Cardiac atrium fibroblast (primary cell): ENCODE data around the gene MS4A1. TPM values are rescaled to one million over a fixed set of nuclear protein-coding genes. Genes with fewer than 3 reads are reported as not detected.

Experiments used
- total RNA-seq: library from RNA; depleted of rRNA; stranded (reverse); fragments of >200 nt; gene quantifications from 2 replicates; pipeline ENCODE4 v1.2.3, GENCODE V29; 2015

MS4A1 gene
- total RNA-seq: not detected in 2 replicates

DNA sequence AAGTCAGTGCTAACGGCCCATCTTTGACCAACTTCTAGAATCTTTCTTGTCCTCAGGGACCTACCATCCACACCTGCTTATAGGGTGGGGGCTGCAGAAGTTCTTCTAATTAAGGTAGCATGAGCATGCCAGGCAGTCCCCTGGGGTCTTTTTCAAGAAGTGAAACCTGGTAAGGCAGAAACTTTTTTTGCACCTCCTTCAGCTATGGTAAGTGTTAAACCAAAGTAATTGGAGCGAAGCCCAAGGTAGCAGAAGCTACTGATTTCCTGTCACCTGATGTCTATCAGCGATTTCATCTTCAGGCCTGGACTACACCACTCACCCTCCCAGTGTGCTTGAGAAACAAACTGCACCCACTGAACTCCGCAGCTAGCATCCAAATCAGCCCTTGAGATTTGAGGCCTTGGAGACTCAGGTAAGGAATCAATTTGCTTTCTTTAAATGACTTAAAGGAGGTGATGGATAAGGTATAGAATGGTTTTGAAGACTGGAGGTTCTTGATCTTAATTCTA, at the start of gene MS4A1:
Gene MS4A1, plus strand, starts transcription at position 317 of the 512 bp plus-strand sequence. CDS start 6,528 bp downstream, outside the sequence.

DNA sequence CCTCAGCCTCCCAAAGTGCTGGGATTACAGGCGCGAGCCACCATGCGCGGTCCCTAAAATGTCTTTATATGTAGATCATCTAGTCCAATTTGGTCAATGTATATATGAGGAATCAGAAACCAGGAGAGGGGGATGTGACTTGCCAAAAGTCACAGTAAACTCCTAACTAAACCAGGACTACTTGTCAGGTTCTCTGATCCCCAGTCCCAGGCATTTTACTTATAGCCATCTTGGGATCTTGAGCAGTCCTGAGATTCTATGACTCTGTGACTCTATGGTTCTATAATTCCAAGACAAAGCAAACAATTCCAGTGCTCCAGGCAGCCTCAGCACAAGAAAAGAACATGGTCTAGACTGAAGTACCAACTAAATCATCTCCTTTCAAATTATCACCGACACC, 26.4 kb upstream of the MS4A1 start, which contains the start of gene MS4A5:
Gene MS4A5, plus strand, starts transcription at position 301 of the 400 bp plus-strand sequence. CDS start 103 bp downstream, outside the sequence.

DNA sequence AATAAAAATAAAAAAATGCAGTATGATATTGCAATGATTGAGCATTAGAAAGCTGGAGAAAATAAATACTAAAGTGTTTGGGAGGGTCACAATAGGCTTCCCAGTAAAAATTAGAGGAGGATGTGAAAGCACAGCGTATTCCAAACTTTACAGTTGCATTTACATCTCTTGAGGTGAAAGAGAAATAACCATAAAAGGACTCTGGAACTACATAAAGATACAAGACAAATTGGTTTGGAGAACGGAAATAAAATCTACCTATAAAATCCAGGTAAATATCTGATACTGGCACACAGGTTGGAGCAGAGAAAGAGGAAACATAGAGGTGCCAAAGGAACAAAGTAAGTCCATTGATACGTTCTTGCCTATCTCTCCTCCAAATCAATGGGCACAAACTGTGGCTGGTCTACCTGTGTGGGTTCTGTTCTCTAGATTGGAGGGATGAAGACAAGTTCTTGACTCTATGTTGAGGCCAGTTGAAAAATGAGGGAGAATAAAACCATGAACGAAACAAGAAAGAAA, 36.9 kb downstream of the MS4A1 start, which contains the start of gene MS4A12:
Gene MS4A12, plus strand, starts transcription at position 291 of the 522 bp plus-strand sequence. CDS start 4,541 bp downstream, outside the sequence.

DNA sequence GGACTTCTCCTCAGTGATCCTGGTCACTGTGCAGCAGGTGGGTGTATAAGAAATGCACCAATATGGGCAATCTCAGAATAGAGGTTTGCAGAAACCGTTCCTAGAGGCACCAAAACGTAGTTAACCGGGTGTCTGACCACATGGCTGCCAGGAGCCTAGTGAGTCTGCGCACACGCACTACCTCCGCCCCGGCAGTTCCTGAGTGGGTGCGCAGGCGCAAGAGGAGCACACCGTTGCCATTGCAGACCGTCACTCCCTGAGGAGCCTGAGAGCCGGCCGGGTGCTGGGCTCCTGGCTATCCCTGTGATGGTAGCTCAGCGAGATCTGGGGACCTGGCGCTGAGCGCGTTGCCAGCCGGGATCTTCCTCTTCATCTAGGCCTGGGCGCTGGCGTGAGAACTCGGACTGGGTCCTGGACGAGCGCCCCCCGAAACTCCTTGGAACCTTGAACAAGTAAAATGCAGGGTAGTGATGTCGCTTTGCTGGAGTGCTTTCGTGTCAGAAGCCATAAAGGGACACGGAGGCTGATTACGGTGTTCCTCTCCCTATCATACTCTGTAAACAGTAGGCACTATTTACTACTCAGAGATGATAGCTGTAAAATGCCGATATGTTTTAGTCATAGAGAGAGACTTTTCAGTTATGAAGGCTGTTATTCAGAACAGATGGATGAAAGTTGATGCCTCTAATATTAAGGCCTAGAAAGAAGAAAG, 59.7 kb downstream of the MS4A1 start, which contains the start of gene MS4A13:
Gene MS4A13, plus strand, starts transcription at position 249 of the 712 bp plus-strand sequence. CDS start 2,692 bp downstream, outside the sequence.

Other genes with a start within 250 kb of the MS4A1 start
- not detected in 2 replicates for gene MS4A4E, start 212.7 kb upstream of the MS4A1 start, total RNA-seq
- not detected in 2 replicates for gene MS4A4A, start 175.2 kb upstream of the MS4A1 start, total RNA-seq
- not detected in 2 replicates for gene MS4A6E, start 128.6 kb upstream of the MS4A1 start, total RNA-seq
- not detected in 2 replicates for gene MS4A7, start 77.3 kb upstream of the MS4A1 start, total RNA-seq
- gene MS4A14, start 59.4 kb upstream of the MS4A1 start, total RNA-seq: not detected in 2 replicates
- gene MS4A5, start 26.3 kb upstream of the MS4A1 start, total RNA-seq: not detected in 2 replicates
- not detected in 2 replicates for gene MS4A12, start 36.9 kb downstream of the MS4A1 start, total RNA-seq
- not detected in 2 replicates for gene MS4A13, start 59.5 kb downstream of the MS4A1 start, total RNA-seq
- gene MS4A8, start 243.8 kb downstream of the MS4A1 start, total RNA-seq: not detected in 2 replicates